ENCODE data around the gene SLC2A6.

Gene SLC2A6

DNA sequence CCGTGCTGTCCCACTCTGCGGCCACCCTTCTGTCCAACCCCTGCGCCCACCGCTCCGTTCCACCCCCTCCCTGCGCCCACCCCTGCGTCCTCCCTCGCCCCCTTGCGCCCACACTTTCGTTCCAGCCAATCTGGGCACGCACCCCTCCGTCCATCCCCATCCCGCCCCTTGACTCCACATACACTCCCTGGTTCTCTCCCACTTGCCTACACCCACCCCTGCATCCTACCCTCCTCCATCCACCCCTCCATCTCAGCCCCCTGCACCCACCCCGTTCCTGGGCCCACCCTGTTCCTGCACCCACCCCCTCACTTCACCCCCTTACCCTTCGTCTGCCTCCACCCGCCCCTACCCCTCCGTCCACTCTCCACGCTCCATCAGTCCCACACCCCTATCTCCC is 49.7 kb downstream of the SLC2A6 start:
- ATAC-seq (replicated peaks) (no peak), DNase-seq (no peak)
- Mint-ChIP-seq H3K27ac (no peak overlapping the region), H3K4me3 (peak overlapping the region; percentile 51 to 65), H3K27me3 (peaks cover 36 to 58% of the 10 kb centered on the region in 2 donors), H3K36me3 (ENCODE audit: insufficient read depth) (peaks cover 5% of the 10 kb centered on the region), H3K4me1 (ENCODE audit: low read depth in 2 of 2) (peaks cover 0 to 4% of the 10 kb centered on the region in 2 donors), H3K9me3 (no peaks in the 10 kb centered on the region)

DNA sequence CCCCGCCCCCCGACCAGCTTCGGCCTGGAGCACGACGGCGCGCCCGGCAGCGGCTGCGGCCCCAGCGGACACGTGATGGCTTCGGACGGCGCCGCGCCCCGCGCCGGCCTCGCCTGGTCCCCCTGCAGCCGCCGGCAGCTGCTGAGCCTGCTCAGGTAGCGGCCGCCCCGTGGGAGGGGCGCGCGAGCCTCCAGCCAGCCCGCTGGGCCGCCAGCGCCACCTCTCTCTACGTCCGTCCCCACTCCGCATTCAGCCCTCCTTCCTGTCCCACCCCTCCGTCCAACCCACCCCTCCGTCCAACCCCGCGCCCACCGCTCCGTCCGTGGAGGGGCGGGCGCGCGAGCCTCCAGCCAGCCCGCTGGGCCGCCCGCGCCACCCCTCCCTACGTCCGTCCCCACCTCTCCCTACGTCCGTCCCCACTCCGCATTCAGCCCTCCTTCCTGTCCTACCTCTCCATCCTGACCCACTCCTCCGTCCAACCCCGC is 50.2 kb downstream of the SLC2A6 start:
- no peaks in the 10 kb centered on the region for H3K9me3 Mint-ChIP-seq
- ATAC-seq (replicated peaks) (peak; percentile 48), DNase-seq (no peak)
- H3K4me3 Mint-ChIP-seq, result peak overlapping the region in 1 of 2 donors; percentile 65
- peaks cover 36 to 63% of the 10 kb centered on the region in 2 donors for H3K27me3 Mint-ChIP-seq
- no peak overlapping the region for H3K27ac Mint-ChIP-seq
- peaks cover 0 to 4% of the 10 kb centered on the region in 2 donors for H3K4me1 Mint-ChIP-seq (ENCODE audit: low read depth in 2 of 2)
- H3K36me3 Mint-ChIP-seq (ENCODE audit: insufficient read depth), result peaks cover 5% of the 10 kb centered on the region

- peaks cover 33 to 63% of the 10 kb centered on the region in 2 donors for H3K27me3 Mint-ChIP-seq
- no peaks in the 10 kb centered on the region for H3K9me3 Mint-ChIP-seq
- H3K4me1 Mint-ChIP-seq (ENCODE audit: low read depth in 2 of 2), result peaks cover 0 to 4% of the 10 kb centered on the region in 2 donors
- H3K36me3 Mint-ChIP-seq (ENCODE audit: insufficient read depth), result peaks cover 5% of the 10 kb centered on the region
- H3K4me3 Mint-ChIP-seq, result peak overlapping the region; percentile 46 to 49
- H3K27ac Mint-ChIP-seq, result no peak overlapping the region
- no peak for DNase-seq
- ATAC-seq (replicated peaks), result no peak
Measured at GRCh38 chr9:133427658-133428348, 51.1 kb downstream of the SLC2A6 start.

DNA sequence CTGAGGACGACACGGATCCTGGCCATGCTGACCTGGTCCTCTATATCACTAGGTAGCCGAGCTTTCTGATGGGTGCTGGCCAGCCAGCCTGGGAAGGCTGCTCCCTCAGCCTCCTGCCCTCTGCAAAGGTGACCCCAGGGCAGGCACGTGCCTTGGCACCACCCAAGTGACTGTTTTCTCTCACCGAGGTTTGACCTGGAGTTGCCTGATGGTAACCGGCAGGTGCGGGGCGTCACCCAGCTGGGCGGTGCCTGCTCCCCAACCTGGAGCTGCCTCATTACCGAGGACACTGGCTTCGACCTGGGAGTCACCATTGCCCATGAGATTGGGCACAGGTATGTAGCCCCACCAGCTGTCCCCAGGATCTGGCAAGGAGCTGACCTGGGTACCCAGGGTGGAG is 52.9 kb downstream of the SLC2A6 start:
- Mint-ChIP-seq H3K27me3 (peaks cover 29 to 57% of the 10 kb centered on the region in 2 donors), H3K36me3 (ENCODE audit: insufficient read depth) (peaks cover 5% of the 10 kb centered on the region), H3K27ac (no peak overlapping the region), H3K4me3 (no peak overlapping the region), H3K9me3 (no peaks in the 10 kb centered on the region), H3K4me1 (ENCODE audit: low read depth in 2 of 2) (peaks cover 5 to 9% of the 10 kb centered on the region in 2 donors)
- no peak for DNase-seq
- no peak for ATAC-seq (replicated peaks)

GRCh38 chr9:133425049-133425632 is 53.8 kb downstream of the SLC2A6 start:
- Mint-ChIP-seq H3K36me3 (ENCODE audit: insufficient read depth) (peaks cover 5% of the 10 kb centered on the region), H3K27ac (no peak overlapping the region), H3K4me1 (ENCODE audit: low read depth in 2 of 2) (peaks cover 8 to 11% of the 10 kb centered on the region in 2 donors), H3K4me3 (no peak overlapping the region), H3K9me3 (no peaks in the 10 kb centered on the region), H3K27me3 (peaks cover 29 to 55% of the 10 kb centered on the region in 2 donors)
- DNase-seq (no peak), ATAC-seq (replicated peaks) (no peak)

- ATAC-seq (replicated peaks) (no peak), DNase-seq (no peak)
- H3K27ac Mint-ChIP-seq, result no peak overlapping the region
- H3K4me3 Mint-ChIP-seq, result no peak overlapping the region
- peaks cover 29 to 46% of the 10 kb centered on the region in 2 donors for H3K27me3 Mint-ChIP-seq
- H3K36me3 Mint-ChIP-seq (ENCODE audit: insufficient read depth), result peaks cover 5% of the 10 kb centered on the region
- H3K9me3 Mint-ChIP-seq, result no peaks in the 10 kb centered on the region
- peaks cover 8 to 11% of the 10 kb centered on the region in 2 donors for H3K4me1 Mint-ChIP-seq (ENCODE audit: low read depth in 2 of 2)
Measured at GRCh38 chr9:133424187-133424586, 54.7 kb downstream of the SLC2A6 start.

GRCh38 chr9:133423216-133423615 is 55.7 kb downstream of the SLC2A6 start:
- peaks cover 29 to 44% of the 10 kb centered on the region in 2 donors for H3K27me3 Mint-ChIP-seq
- DNase-seq (no peak), ATAC-seq (replicated peaks) (no peak)
- H3K4me3 Mint-ChIP-seq, result no peak overlapping the region
- peaks cover 7% of the 10 kb centered on the region for H3K36me3 Mint-ChIP-seq (ENCODE audit: insufficient read depth)
- H3K9me3 Mint-ChIP-seq, result peaks cover 0 to 6% of the 10 kb centered on the region in 2 donors
- peak overlapping the region; percentile 18 to 35 for H3K27ac Mint-ChIP-seq
- H3K4me1 Mint-ChIP-seq (ENCODE audit: low read depth in 2 of 2), result peaks cover 17 to 18% of the 10 kb centered on the region in 2 donors

GRCh38 chr9:133421615-133422542 is 57.0 kb downstream of the SLC2A6 start, which contains the start of gene ADAMTS13:
Gene ADAMTS13 (plus strand): TSS chr9:133422367. CDS start chr9:133422444, 77 bp downstream.
- H3K4me1 Mint-ChIP-seq (ENCODE audit: low read depth in 2 of 2), result peaks cover 27% of the 10 kb centered on the region in 2 donors
- peak within 1 kb of the TSS; percentile 39 to 78 for H3K27ac Mint-ChIP-seq
- H3K27me3 Mint-ChIP-seq, result peaks cover 17 to 31% of the 10 kb centered on the region in 2 donors
- peaks cover 12% of the 10 kb centered on the region for H3K36me3 Mint-ChIP-seq (ENCODE audit: insufficient read depth)
- peak; percentile 22 for ATAC-seq (replicated peaks)
- H3K9me3 Mint-ChIP-seq, result peaks cover 0 to 6% of the 10 kb centered on the region in 2 donors
- DNase-seq, result peak in 1 of 3 experiments; percentile 17
- H3K4me3 Mint-ChIP-seq, result no peak within 1 kb of the TSS

Data from effector memory CD8-positive, alpha-beta T cell (primary cell).